Muscle layer of duodenum (tissue), 2 donors: Measurements from ENCODE around the gene ZFP36L2.
A peak's percentile ranks its signal among the peaks of the same experiment; 100 is the strongest.
"Not testable (repeated sequence)": the region's sequence is repeated elsewhere in the genome, so short reads cannot be mapped to it uniquely, and the experiment has no call there.

Experiments used
- H3K27ac ChIP-seq: one replicate; pipeline ENCODE4 v1.7.0; 2013; ENCODE audit warnings: mild to moderate bottlenecking, low read length
- H3K27me3 ChIP-seq: one replicate; pipeline ENCODE4 v1.7.0; 2013; ENCODE audit warnings: low read depth, mild to moderate bottlenecking, control low read depth, low read length
- H3K36me3 ChIP-seq, 2 donors: one replicate each; pipeline ENCODE4 v1.7.0; 2013; ENCODE audit warnings: low read length in 2 of 2, control low read depth in 1 of 2, mild to moderate bottlenecking in 1 of 2; ENCODE audit not compliant: insufficient read depth in 2 of 2, control insufficient read depth in 1 of 2
- H3K4me1 ChIP-seq, 2 donors: one replicate each; pipeline ENCODE4 v1.7.0; 2013; ENCODE audit warnings: low read length in 2 of 2, mild to moderate bottlenecking in 2 of 2, control low read depth in 1 of 2, moderate library complexity in 1 of 2; ENCODE audit not compliant: insufficient read depth in 2 of 2, control insufficient read depth in 1 of 2
- H3K4me3 ChIP-seq, 2 donors: one replicate each; pipeline ENCODE4 v1.7.0; 2013; ENCODE audit warnings: low read length in 2 of 2, low read depth in 1 of 2, mild to moderate bottlenecking in 1 of 2
- H3K9me3 ChIP-seq, 2 donors: one replicate each; pipeline ENCODE4 v1.7.0; 2013; ENCODE audit warnings: low read length in 2 of 2, control low read depth in 1 of 2, mild to moderate bottlenecking in 1 of 2; ENCODE audit not compliant: control insufficient read depth in 1 of 2
- donor health status: healthy.

Gene ZFP36L2

DNA sequence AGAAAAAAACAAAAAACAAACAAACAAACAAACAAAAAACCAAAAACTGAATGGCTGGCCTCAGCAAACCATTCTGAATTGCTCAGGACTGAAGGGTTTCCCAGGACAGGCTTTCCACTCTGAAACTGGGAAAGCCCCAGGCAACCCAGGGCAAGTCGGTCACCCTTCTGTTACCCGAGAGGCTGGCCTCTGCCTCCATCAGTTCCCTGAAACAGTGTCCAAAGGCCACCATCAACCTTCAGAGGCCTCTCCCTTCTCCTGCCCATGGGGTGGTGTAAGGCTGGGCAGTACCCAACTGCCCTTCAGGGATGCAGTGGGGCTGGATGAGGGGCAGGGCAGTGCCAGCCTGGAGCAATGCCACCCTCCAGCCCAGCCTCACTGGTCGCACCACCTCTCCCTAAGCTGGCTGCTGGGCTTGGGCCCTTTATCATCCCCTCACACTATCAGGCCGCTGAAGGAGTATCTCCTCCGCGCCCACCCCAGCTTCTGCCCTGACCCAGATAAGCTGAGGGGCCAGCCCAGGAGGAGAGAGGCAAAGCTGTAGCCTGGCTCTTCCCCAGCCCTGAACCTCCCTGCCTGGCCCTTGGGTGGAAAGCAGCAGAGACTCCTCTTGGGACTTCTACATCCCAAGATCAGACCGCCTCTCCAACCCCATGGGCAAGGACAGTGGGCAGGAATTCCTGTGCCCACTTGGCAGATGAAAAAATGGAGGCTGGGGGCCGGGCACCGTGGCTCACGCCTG is 35.9 kb downstream of the ZFP36L2 start:
- H3K27me3 ChIP-seq = no peaks in the 10 kb centered on the region
- no peak overlapping the region for H3K27ac ChIP-seq
- H3K4me3 ChIP-seq = no peak overlapping the region
- H3K36me3 ChIP-seq = no peaks in the 10 kb centered on the region
- H3K4me1 ChIP-seq = peaks cover 0 to 3% of the 10 kb centered on the region in 2 donors
- H3K9me3 ChIP-seq = no peaks in the 10 kb centered on the region

DNA sequence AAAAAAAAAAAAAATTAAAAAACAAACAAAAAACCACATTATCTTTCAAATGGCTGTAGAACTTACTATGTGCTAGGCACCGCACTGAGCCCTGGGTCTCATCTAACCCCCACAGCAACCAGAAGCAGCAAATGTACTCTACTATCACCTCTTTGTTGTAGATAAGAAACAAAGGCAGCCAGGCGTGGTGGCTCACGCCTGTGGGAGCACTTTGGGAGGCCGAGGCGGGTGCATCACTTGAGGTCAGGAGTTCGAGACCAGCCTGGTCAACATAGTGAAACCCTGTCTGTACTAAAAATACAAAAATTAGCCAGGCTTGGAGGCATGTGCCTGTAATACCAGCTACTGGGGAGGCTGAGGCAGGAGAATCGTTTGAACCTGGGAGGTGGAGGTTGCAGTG is 36.5 kb downstream of the ZFP36L2 start:
- not testable (repeated sequence) for H3K27me3 ChIP-seq, H3K27ac ChIP-seq, H3K9me3 ChIP-seq, H3K4me3 ChIP-seq, H3K4me1 ChIP-seq, H3K36me3 ChIP-seq

DNA sequence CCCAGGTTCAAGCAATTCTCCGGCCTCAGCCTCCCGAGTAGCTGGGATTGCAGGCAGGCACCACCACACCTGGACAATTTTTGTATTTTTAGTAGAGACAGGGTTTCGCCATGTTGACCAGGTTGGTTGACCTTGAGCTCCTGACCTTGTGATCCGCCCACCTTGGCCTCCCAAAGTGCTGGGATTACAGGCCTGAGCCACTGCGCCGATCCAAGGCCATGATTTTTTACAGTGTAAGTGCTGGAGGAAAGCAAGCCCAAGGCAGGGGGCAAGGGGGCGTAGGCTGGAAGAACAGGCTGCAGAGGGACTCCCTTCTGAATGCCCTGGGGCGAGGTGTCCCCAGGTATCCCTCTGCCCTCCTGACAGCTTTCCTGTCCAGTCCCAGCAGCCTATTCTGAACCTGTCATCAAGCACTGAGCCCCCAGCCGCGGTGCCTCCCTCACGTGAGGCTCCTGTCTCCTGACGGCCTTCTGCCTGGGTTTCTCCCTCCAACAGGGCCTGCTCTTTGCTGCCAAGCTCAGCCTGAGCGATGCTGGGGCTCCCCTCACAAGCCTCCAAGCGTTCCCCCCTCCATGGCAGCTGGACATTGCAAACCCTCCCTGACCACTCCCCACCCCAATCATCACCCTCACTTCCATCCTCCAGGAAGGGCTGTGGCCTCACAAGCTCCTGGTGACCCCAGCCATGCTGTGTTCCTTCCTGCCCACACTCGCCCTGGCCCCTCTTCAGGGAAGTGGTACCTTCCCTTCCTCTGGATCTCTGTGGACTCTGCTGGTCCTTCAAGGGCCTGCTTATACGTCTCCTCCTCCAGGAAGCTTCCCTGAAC is 37.6 kb downstream of the ZFP36L2 start:
- no peak overlapping the region for H3K4me3 ChIP-seq
- no peak overlapping the region for H3K27ac ChIP-seq
- H3K36me3 ChIP-seq = no peaks in the 10 kb centered on the region
- no peaks in the 10 kb centered on the region for H3K27me3 ChIP-seq
- no peaks in the 10 kb centered on the region for H3K9me3 ChIP-seq
- peaks cover 0 to 3% of the 10 kb centered on the region in 2 donors for H3K4me1 ChIP-seq

DNA sequence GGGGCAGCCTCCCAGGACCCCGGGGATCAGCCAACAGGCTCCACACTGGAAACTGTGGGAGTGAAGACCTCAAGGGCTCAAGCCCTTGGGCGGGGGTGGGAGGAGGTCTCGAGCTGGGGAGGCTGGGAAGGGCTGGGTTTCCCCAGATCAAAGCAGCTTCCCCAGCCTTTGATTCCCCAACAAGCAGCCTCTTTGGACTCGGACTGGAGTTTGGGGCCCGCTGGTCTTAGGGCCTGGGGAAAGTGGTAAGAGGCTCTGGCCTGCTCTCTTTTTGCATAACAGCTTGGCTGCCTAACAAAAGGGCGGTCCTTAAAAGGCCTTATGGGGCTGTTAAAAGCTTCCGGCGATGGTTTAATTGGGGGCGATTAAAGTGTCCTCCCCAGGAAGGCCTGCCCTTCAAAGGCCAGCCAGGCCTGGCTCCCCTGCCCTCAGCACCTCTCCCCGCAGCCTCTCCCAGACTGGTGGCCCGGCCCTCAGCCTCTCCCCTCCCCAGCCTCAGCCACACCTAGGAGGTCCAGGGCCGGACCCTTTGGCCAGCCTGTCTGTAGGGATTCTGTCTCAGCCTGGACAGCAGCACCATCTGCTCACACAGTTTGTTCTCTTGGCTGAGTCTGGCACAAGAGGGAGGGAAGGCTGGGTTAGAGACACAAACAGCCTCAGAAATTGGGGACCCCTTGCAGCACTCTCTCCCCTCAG is 39.6 kb downstream of the ZFP36L2 start:
- Histone ChIP-seq H3K36me3 (no peaks in the 10 kb centered on the region), H3K9me3 (no peaks in the 10 kb centered on the region), H3K27ac (peak overlapping the region; percentile 23), H3K4me1 (peaks cover 0 to 3% of the 10 kb centered on the region in 2 donors), H3K27me3 (no peaks in the 10 kb centered on the region), H3K4me3 (no peak overlapping the region)

DNA sequence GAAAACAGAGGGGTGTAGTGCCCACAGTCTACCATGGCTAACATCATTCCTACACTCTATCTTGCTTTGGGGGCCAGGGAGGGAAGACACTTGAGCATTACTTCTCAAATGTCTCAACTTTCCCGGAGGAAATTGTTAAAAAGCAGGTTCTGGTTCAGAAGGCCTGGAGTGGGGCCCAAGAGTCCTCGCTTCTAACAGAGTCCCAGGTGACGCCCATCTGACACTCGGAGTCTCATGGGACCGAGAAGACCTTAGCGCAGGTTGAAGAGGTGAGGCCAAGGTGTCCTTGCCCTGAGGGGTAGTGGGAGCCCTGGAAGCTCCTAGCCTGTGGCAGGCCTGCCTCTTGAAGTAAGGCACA is 40.1 kb downstream of the ZFP36L2 start:
- peak overlapping the region; percentile 23 for H3K27ac ChIP-seq
- no peaks in the 10 kb centered on the region for H3K9me3 ChIP-seq
- H3K27me3 ChIP-seq = no peaks in the 10 kb centered on the region
- no peak overlapping the region for H3K4me3 ChIP-seq
- H3K36me3 ChIP-seq = no peaks in the 10 kb centered on the region
- peaks cover 0 to 3% of the 10 kb centered on the region in 2 donors for H3K4me1 ChIP-seq

DNA sequence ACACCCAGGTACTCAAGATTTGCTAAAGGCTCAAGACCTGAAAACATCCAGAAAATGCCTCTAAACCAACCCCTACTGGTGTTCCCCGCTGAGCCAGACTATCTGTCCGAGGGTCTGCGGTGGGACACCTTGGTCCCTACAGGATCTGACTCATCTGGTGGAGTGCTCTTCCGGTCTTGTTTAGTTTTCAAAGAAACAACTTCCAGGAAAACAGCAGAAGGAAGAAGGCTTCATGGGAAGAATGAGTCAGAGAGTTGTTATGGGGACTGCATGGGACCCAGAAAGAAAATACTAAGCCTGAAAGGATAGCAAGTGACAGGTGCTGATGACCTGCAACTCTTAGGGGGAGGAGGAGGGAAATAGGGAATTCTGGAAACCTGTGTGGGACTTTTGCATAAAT is 41.3 kb downstream of the ZFP36L2 start:
- H3K27ac ChIP-seq = peak overlapping the region; percentile 45
- no peaks in the 10 kb centered on the region for H3K36me3 ChIP-seq
- peaks cover 0 to 3% of the 10 kb centered on the region in 2 donors for H3K4me1 ChIP-seq
- no peak overlapping the region for H3K4me3 ChIP-seq
- no peaks in the 10 kb centered on the region for H3K9me3 ChIP-seq
- no peaks in the 10 kb centered on the region for H3K27me3 ChIP-seq

DNA sequence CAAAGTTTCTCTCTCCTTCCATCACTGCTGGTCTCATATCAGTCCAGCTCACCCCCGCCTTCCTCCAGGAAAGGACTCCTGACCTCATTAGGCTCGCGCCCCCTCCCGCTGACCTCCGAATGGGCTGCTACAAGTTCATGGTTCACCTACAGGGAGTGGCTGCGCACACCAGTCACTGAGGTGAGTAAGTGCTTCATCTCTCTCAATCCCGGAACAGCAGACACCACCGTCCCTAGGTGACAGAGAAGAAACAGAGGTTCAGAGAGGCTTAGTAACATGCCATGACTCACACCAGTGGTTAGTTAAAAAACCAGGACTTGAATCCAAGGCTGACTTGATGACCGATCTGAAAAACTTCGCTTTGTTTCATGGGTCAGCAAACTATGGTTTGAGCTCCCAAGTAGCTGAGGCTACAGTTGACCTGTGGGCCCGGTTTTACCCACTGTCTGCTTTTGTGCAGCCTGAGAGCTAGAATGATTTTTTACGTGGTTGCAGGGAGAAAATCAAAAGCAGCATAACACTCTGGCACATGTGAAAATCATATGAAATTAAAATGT is 42.0 kb downstream of the ZFP36L2 start:
- Histone ChIP-seq H3K4me1 (peaks cover 0 to 3% of the 10 kb centered on the region in 2 donors), H3K9me3 (no peaks in the 10 kb centered on the region), H3K4me3 (no peak overlapping the region), H3K36me3 (no peaks in the 10 kb centered on the region), H3K27me3 (no peaks in the 10 kb centered on the region), H3K27ac (peak overlapping the region; percentile 45)

DNA sequence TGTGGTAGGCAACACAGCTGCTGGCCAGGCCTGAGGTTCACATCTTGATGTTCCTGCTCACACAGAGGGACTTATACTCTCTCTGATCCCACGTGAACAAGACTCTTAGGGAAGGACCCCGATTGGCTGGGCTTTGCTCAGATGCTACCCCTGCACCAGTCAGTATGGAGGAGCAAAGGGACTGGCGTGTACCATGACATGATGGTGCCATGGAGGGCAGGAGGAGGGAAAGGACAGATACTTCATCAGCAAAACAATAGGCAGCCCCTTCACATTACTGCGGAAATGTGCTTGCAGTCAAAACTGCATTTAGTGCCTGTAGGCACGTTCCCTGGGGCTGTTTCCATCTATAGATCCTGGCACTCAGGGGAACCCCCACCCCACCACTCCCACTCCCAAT is 42.7 kb downstream of the ZFP36L2 start:
- Histone ChIP-seq H3K4me3 (no peak overlapping the region), H3K27ac (no peak overlapping the region), H3K9me3 (no peaks in the 10 kb centered on the region), H3K27me3 (no peaks in the 10 kb centered on the region), H3K36me3 (no peaks in the 10 kb centered on the region), H3K4me1 (peaks cover 3% of the 10 kb centered on the region in 2 donors)

DNA sequence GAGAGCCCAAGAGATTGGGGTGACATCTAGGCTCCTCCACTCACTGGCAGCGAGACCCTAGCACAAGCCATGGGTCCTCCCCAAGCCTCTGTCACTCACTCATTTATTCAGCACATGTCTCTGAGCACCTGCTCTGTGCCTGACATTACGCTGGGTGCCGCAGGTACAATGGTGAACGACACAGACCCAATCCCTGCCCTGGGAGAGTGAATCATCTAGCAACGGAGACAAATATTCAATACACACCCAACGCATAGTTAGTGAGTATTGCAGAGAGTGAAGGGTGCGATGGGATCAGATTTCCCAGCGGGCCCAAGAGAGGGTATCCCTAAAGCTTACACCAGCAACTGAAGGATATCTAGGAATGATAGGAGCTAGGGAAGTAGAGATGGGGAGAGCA is 45.5 kb downstream of the ZFP36L2 start:
- Histone ChIP-seq H3K27ac (no peak overlapping the region), H3K4me1 (peaks cover 3 to 5% of the 10 kb centered on the region in 2 donors), H3K9me3 (no peaks in the 10 kb centered on the region), H3K36me3 (no peaks in the 10 kb centered on the region), H3K4me3 (no peak overlapping the region), H3K27me3 (no peaks in the 10 kb centered on the region)

DNA sequence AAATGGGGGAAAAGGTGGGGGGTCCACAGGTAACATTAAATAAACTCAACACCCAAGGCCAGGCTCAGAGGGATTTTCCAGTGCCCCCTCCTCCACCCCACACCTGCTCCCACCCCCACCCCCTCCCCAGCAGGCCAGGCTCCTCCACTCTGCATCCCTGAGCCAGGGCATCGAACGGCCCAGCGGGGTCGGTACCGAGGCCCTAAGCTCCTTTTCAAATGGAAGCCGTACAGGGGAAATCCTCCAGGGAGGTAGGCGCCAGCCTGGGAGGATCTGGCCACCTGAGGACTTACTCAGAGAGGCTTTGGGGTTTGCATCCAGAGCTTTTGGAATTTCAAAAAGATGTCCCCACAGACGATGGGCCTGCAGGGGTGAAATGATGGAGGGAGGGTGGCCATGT is 46.5 kb downstream of the ZFP36L2 start:
- H3K9me3 ChIP-seq = peaks cover 6 to 9% of the 10 kb centered on the region in 2 donors
- no peaks in the 10 kb centered on the region for H3K27me3 ChIP-seq
- no peaks in the 10 kb centered on the region for H3K36me3 ChIP-seq
- no peak overlapping the region for H3K4me3 ChIP-seq
- peaks cover 3 to 4% of the 10 kb centered on the region in 2 donors for H3K4me1 ChIP-seq
- no peak overlapping the region for H3K27ac ChIP-seq
